HepG2 (cell line): Measurements from ENCODE around the gene CCN2. TPM values are rescaled to one million over a fixed set of nuclear protein-coding genes. Genes with fewer than 3 reads are reported as not detected.
A peak's percentile ranks its signal among the peaks of the same experiment; 100 is the strongest.

ENCODE experiments used
- ATAC-seq: fragments of 200-7000 bp; cut with Tn5 transposase; 3 replicates; pipeline ENCODE4 v1.9.1; 2020; ENCODE audit warnings: mild to moderate bottlenecking, moderate library complexity
- BruUV-seq: library from RNA; stranded (reverse); fragments of 400-500 nt; replicated peaks from 2 replicates; lab custom pipeline; 2021; lab: Mats Ljungman, UMichigan
- CTCF ChIA-PET: fragments of 300-600 bp; formaldehyde crosslinking; extraction: SDS; loops from one replicate; lab custom pipeline; 2021; ENCODE audit warnings: low total read pairs, inconsistent platforms, low intra/inter-chr PET ratio; lab: Yijun Ruan, JAX
- POLR2A ChIA-PET: fragments of 350-600 bp; sonication (Branson Sonifier 250); formaldehyde crosslinking; loops from one replicate; lab custom pipeline; 2020; ENCODE audit warnings: antibody characterized with exemption, inconsistent platforms; lab: Yijun Ruan, JAX
- DNase-seq: peaks from one replicate; pipeline ENCODE4 v3.0.0-alpha.2; 2015; ENCODE audit warnings: low spot score
- FAIRE-seq: peaks from 3 replicates; lab custom pipeline; 2011; peaks lifted over from hg19 to GRCh38; lab: Jason Lieb, UNC
- H2AFZ ChIP-seq: one replicate; pipeline ENCODE4 v1.6.1; 2011; ENCODE audit warnings: low read length, inconsistent platforms
- H3K27ac ChIP-seq: fragments of 300-600 bp; 3 replicates; pipeline ENCODE4 v1.8.0; 2011; ENCODE audit warnings: mixed run types, mild to moderate bottlenecking, mixed read lengths, low read length, inconsistent platforms; ENCODE audit not compliant: insufficient read depth; ENCODE audit errors: extremely low read length
- H3K27me3 ChIP-seq, 2 experiments: fragments of 200-600 bp in 1 of 2; 2 replicates in 1 of 2; 3 replicates in 1 of 2; pipeline versions ENCODE4 v1.6.0 to v1.8.0; 2011; ENCODE audit warnings: low read length in 2 of 2, mild to moderate bottlenecking in 2 of 2, moderate library complexity in 2 of 2, inconsistent platforms in 1 of 2; ENCODE audit not compliant: insufficient read depth in 2 of 2, control insufficient read depth in 1 of 2
- H3K36me3 ChIP-seq, 2 experiments: fragments of 200-600 bp in 1 of 2; replicated peaks in 1 of 2; 2 replicates in 1 of 2; 3 replicates in 1 of 2; pipeline versions ENCODE4 v1.5.1 to v1.8.0; 2011; ENCODE audit warnings: low read length in 2 of 2, inconsistent platforms in 1 of 2; ENCODE audit not compliant: insufficient read depth in 2 of 2, control insufficient read depth in 1 of 2
- H3K4me1 ChIP-seq: 2 replicates; pipeline ENCODE4 v1.5.1; 2012; ENCODE audit warnings: low read length, inconsistent platforms; ENCODE audit not compliant: insufficient read depth
- H3K4me2 ChIP-seq: 2 replicates; pipeline ENCODE4 v1.6.0; 2011; ENCODE audit warnings: low read depth, low read length, inconsistent platforms
- H3K4me3 ChIP-seq, 3 experiments: fragments of 200-600 bp in 1 of 3; sonication (generic), shearing (Covaris generic) in 1 of 3; replicated peaks in 1 of 3; 2 replicates each; pipeline ENCODE4 v1.5.1; 2011 to 2016; ENCODE audit warnings: low read length in 3 of 3, inconsistent platforms in 2 of 3, low read depth in 2 of 3, mild to moderate bottlenecking in 2 of 3, control low read depth in 1 of 3, mixed read lengths in 1 of 3; ENCODE audit not compliant: insufficient read depth in 1 of 3
- H3K79me2 ChIP-seq: one replicate; pipeline ENCODE4 v1.6.1; 2011; ENCODE audit warnings: low read length, inconsistent platforms; ENCODE audit not compliant: insufficient read depth
- H3K9ac ChIP-seq: 2 replicates; pipeline ENCODE4 v1.6.0; 2011; ENCODE audit warnings: mild to moderate bottlenecking, low read depth, low read length, inconsistent platforms; ENCODE audit not compliant: insufficient read depth
- H3K9me3 ChIP-seq: 2 replicates; pipeline ENCODE4 v1.5.1; 2012; ENCODE audit warnings: mild to moderate bottlenecking, low read length
- H4K20me1 ChIP-seq: 2 replicates; pipeline ENCODE4 v1.6.0; 2011; ENCODE audit warnings: inconsistent platforms, mild to moderate bottlenecking, low read length, moderate library complexity; ENCODE audit not compliant: insufficient read depth
- ARNT2 ChIP-seq: sonication (generic); formaldehyde crosslinking; IDR thresholded peaks from 2 replicates; pipeline ENCODE4 v1.8.0; 2022; ENCODE audit warnings: mild to moderate bottlenecking, low read depth, missing genetic modification reagents, moderate library complexity
- CREB1 ChIP-seq, 2 experiments: fragments of 450-650 bp in 1 of 2; IDR thresholded peaks; 2 replicates each; pipeline ENCODE4 v1.6.1; 2016 to 2017; ENCODE audit warnings: control low read depth in 1 of 2, mild to moderate bottlenecking in 1 of 2, missing compliant biosample characterization in 1 of 2, missing genetic modification characterization in 1 of 2
- FOXP1 ChIP-seq, 2 experiments: fragments of 450-650 bp in 1 of 2; IDR thresholded peaks; 2 replicates each; pipeline ENCODE4 v1.6.1; 2017 to 2018; ENCODE audit warnings: antibody characterized with exemption in 1 of 2
- HOMEZ ChIP-seq: IDR thresholded peaks from 2 replicates; pipeline ENCODE4 v1.6.1; 2016; ENCODE audit warnings: low read depth
- IRF2 ChIP-seq: IDR thresholded peaks from 2 replicates; pipeline ENCODE4 v1.6.1; 2018; ENCODE audit warnings: missing genetic modification reagents, missing compliant biosample characterization
- RCOR2 ChIP-seq: IDR thresholded peaks from 2 replicates; pipeline ENCODE4 v1.6.1; 2016; ENCODE audit warnings: missing biosample characterization, missing genetic modification reagents
- SOX13 ChIP-seq, 3 experiments: fragments of 450-650 bp in 1 of 3; sonication (generic) in 1 of 3; formaldehyde crosslinking in 1 of 3; IDR thresholded peaks in 2 of 3; conservative IDR thresholded peaks in 1 of 3; 2 replicates each; pipeline versions ENCODE4 v1.5.0 to v1.6.1; 2016 to 2020; ENCODE audit warnings: antibody characterized with exemption in 1 of 3, mild to moderate bottlenecking in 1 of 3, missing compliant biosample characterization in 1 of 3, missing genetic modification reagents in 1 of 3, moderate library complexity in 1 of 3
- TBX3 ChIP-seq: fragments of 450-650 bp; IDR thresholded peaks from 2 replicates; pipeline ENCODE4 v1.6.1; 2017; ENCODE audit warnings: antibody characterized with exemption, mild to moderate bottlenecking, inconsistent platforms, borderline replicate concordance
- ZBTB42 ChIP-seq: sonication (generic); formaldehyde crosslinking; IDR thresholded peaks from 2 replicates; pipeline ENCODE4 v1.5.0; 2020; ENCODE audit warnings: mild to moderate bottlenecking, missing genetic modification reagents
- ZEB1 ChIP-seq: IDR thresholded peaks from 2 replicates; pipeline ENCODE4 v1.6.1; 2012; ENCODE audit warnings: mild to moderate bottlenecking, low read depth, inconsistent platforms; ENCODE audit not compliant: insufficient replicate concordance
- ZNF225 ChIP-seq: sonication (generic); formaldehyde crosslinking; IDR thresholded peaks from 2 replicates; pipeline ENCODE4 v1.4.0; 2020; ENCODE audit warnings: mild to moderate bottlenecking, missing genetic modification reagents
- WGBS: methylation state at CpG from one replicate; pipeline ENCODE4 v1.1.6; 2017; ENCODE audit warnings: low lambda C conversion rate; 5-methylcytosine and 5-hydroxymethylcytosine counted together
- in situ Hi-C: cut with HindIII; loops from 2 replicates; pipeline ENCODE4 v1.10.0; 2017; ENCODE audit warnings: low pct_unique_long_range_greater_than_20kb; ENCODE audit not compliant: extremely low pct_ligation_motif_present
- intact Hi-C: fragments of 100-400 bp; cut with micrococcal nuclease; formaldehyde crosslinking; loops from one replicate; pipeline ENCODE4 v1.10.0; 2022; ENCODE audit not compliant: unreplicated experiment
- polyA plus RNA-seq, 8 experiments: library from polyadenylated mRNA; depleted of rRNA in 3 of 8; stranded (reverse) in 7 of 8; unstranded in 1 of 8; fragments of >200 nt; fragmentation: Illumina TruSeq in 4 of 8; extraction: Trizol in 4 of 8; gene quantifications; 2 replicates each; pipeline versions ENCODE4 v1.2.1 to v1.2.3, GENCODE V29; 2011 to 2016; ENCODE audit warnings: low read depth in 4 of 8, missing spikeins in 1 of 8, mixed read lengths in 1 of 8; ENCODE audit not compliant: insufficient read depth in 1 of 8
- total RNA-seq, 5 experiments: library from RNA; depleted of rRNA; stranded (reverse); fragments of >200 nt; fragmentation: Illumina TruSeq; extraction: Trizol; gene quantifications; 2 replicates each; pipeline ENCODE4 v1.2.3, GENCODE V29; 2016; ENCODE audit warnings: low read depth in 1 of 5
- TF ChIP-seq, protein P1 (sequence below): sonication (generic); formaldehyde crosslinking; IDR thresholded peaks from 2 replicates; pipeline ENCODE4 v1.5.1; 2020; ENCODE audit warnings: mild to moderate bottlenecking, missing genetic modification reagents, moderate library complexity
- TF ChIP-seq, protein P2 (sequence below): sonication (generic); formaldehyde crosslinking; IDR thresholded peaks from 2 replicates; pipeline ENCODE4 v1.4.0; 2020; ENCODE audit warnings: low read depth, mild to moderate bottlenecking, missing genetic modification reagents

CCN2 gene
- total and polyA plus RNA-seq, 2 of the 13 experiments (the other 11 are each of a cell fraction or from before 2014, with no cell fraction given): 34.7 to 316 TPM

DNA sequence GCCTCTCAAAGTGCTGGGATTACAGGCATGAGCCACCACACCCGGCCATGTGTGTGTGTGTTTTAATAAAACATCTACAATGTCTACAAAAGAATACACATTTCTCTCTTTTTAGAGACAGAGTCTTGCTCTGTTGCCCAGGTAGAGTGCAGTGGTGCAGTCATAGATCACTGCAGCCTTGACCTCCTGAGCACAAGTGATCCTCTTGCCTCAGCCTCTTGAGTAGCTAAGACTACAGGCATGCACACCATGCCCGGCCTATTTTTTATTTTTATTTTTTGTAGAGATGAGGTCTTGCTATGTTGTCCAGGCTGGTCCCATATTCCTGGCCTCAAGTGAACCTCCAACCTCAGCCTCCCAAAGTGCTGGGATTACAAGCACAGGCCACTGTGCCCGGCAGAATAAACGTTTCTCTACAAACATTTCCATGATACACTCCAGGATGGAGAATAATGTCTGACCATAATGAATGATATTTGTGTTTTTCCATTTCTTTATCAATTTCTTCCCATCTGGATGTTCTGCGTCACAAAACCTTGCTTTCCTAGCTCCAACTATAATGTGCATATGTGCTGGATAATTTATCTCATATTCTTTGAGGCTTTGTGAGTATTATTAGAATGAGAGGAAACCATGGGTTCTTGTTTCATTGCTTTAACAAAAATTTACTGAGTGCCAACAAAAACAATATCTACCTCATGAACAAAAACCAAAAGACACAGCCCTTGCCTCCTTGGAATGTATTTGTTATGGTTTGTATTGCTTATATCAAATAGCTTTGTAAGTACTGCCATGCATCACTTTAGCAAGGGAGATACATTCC lies 28.6 kb upstream of the CCN2 start (continued):
- TF ChIP-seq ARNT2 (CRISPR knock-in tag): peak; percentile 8; the same call in 1 of the 2 replicates
- TF ChIP-seq, protein P1, sequence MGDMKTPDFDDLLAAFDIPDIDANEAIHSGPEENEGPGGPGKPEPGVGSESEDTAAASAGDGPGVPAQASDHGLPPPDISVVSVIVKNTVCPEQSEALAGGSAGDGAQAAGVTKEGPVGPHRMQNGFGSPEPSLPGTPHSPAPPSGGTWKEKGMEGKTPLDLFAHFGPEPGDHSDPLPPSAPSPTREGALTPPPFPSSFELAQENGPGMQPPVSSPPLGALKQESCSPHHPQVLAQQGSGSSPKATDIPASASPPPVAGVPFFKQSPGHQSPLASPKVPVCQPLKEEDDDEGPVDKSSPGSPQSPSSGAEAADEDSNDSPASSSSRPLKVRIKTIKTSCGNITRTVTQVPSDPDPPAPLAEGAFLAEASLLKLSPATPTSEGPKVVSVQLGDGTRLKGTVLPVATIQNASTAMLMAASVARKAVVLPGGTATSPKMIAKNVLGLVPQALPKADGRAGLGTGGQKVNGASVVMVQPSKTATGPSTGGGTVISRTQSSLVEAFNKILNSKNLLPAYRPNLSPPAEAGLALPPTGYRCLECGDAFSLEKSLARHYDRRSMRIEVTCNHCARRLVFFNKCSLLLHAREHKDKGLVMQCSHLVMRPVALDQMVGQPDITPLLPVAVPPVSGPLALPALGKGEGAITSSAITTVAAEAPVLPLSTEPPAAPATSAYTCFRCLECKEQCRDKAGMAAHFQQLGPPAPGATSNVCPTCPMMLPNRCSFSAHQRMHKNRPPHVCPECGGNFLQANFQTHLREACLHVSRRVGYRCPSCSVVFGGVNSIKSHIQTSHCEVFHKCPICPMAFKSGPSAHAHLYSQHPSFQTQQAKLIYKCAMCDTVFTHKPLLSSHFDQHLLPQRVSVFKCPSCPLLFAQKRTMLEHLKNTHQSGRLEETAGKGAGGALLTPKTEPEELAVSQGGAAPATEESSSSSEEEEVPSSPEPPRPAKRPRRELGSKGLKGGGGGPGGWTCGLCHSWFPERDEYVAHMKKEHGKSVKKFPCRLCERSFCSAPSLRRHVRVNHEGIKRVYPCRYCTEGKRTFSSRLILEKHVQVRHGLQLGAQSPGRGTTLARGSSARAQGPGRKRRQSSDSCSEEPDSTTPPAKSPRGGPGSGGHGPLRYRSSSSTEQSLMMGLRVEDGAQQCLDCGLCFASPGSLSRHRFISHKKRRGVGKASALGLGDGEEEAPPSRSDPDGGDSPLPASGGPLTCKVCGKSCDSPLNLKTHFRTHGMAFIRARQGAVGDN (CRISPR knock-in tag): no peak
- TF ChIP-seq, all 625 proteins: peak for 22

DNA sequence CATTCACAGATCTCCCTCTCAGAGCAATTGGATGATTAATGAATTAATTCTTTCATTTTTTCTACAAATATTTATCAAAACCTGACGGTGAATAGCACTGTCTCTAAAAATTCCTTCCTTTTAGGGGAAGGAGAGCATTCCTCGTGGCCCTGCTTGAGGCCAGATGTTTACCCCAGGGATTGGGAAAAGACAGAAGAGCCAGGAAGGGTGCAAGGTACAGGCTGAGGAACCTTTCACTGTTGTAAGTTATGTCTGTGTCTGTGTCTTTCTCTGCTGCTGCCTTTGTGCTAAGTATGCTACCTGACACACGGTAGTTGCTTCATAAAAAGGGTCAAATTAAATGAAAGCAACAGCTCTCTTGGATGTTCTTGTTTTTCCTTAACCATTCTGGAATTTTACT lies 27.4 kb upstream of the CCN2 start:
- peak; percentile 47 for FAIRE-seq
- intact Hi-C loops: no loop called here
- BruUV-seq: no TSS peak
- POLR2A ChIA-PET: interaction anchor here (4.1 to 13.1 kb wide), 2 partner anchors 19 to 29 kb away, joined by 53 to 400 read pairs; partner anchors contain the start of gene CCN2
- Histone ChIP-seq H3K27ac (peak overlapping the region; percentile 98), H3K27me3 (no peaks in the 10 kb centered on the region), H3K4me3 (peak overlapping the region in 1 of 3 experiments; percentile 15; a peak in 1 of 6 replicates), H3K9ac (peak overlapping the region; percentile 58), H2AFZ (peak overlapping the region; percentile 10), H3K9me3 (no peaks in the 10 kb centered on the region), H3K36me3 (no peaks in the 10 kb centered on the region), H4K20me1 (no peaks in the 10 kb centered on the region), H3K4me2 (peak overlapping the region; percentile 59), H3K4me1 (peaks cover 85% of the 10 kb centered on the region), H3K79me2 (no peaks in the 10 kb centered on the region)
- in situ Hi-C loops: no loop called here
- no peak; the same call in 2 of the 3 replicates for ATAC-seq
- DNase-seq: peak; percentile 68
- 4% methylated on average over 3 of the region's 3 CpGs for WGBS
- CTCF ChIA-PET: no interaction called here
- TF ChIP-seq, protein P2, sequence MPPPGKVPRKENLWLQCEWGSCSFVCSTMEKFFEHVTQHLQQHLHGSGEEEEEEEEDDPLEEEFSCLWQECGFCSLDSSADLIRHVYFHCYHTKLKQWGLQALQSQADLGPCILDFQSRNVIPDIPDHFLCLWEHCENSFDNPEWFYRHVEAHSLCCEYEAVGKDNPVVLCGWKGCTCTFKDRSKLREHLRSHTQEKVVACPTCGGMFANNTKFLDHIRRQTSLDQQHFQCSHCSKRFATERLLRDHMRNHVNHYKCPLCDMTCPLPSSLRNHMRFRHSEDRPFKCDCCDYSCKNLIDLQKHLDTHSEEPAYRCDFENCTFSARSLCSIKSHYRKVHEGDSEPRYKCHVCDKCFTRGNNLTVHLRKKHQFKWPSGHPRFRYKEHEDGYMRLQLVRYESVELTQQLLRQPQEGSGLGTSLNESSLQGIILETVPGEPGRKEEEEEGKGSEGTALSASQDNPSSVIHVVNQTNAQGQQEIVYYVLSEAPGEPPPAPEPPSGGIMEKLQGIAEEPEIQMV: no peak
- peak; percentile 57; the same call in 1 of the 2 replicates for TF ChIP-seq RCOR2 (CRISPR knock-in tag)
- no peak for TF ChIP-seq ZEB1
- TF ChIP-seq ZNF225: no peak
- TF ChIP-seq ZBTB42: no peak
- TF ChIP-seq TBX3: no peak
- TF ChIP-seq HOMEZ (CRISPR knock-in tag): peak; percentile 65
- no peak for TF ChIP-seq SOX13 (IDR thresholded peaks at IDR 0.05)
- TF ChIP-seq SOX13 (CRISPR knock-in tag; conservative IDR thresholded peaks at IDR 0.05 in 1 of 2, IDR thresholded peaks at IDR 0.05 in 1 of 2): peak in 1 of 2 experiments; percentile 65; a peak in 2 of 4 replicates
- TF ChIP-seq FOXP1 (IDR thresholded peaks at IDR 0.05): no peak
- TF ChIP-seq FOXP1 (CRISPR knock-in tag; IDR thresholded peaks at IDR 0.05): peak; percentile 82; the same call in 1 of the 2 replicates
- no peak for TF ChIP-seq IRF2 (CRISPR knock-in tag)
- no peak for TF ChIP-seq CREB1 (IDR thresholded peaks at IDR 0.05)
- no peak for TF ChIP-seq CREB1 (CRISPR knock-in tag; IDR thresholded peaks at IDR 0.05)
